HG02970 (cell line): ENCODE measurements around the gene PCDHA5.
"Not testable (repeated sequence)": the region's sequence is repeated elsewhere in the genome, so short reads cannot be mapped to it uniquely, and the experiment has no call there.

ENCODE experiments used
- ATAC-seq: cut with Tn5 transposase; IDR thresholded peaks from one replicate; pipeline ENCODE4 v1.9.1; 2021; ENCODE audit warnings: mild to moderate bottlenecking, moderate library complexity, moderate number of reproducible peaks; ENCODE audit not compliant: unreplicated experiment, low FRiP score

Gene PCDHA5

DNA sequence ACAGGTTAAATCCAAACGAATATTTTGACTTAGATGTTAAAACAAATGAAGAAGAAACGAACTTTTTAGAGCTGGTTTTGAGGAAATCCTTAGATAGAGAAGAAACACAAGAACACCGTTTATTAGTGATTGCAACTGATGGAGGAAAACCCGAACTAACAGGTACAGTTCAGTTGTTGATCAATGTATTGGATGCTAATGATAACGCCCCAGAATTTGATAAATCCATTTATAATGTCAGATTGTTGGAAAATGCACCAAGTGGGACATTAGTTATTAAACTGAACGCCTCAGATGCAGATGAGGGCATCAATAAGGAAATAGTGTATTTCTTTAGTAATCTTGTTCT lies 842 bp downstream of the PCDHA5 start:
- ATAC-seq = no peak

DNA sequence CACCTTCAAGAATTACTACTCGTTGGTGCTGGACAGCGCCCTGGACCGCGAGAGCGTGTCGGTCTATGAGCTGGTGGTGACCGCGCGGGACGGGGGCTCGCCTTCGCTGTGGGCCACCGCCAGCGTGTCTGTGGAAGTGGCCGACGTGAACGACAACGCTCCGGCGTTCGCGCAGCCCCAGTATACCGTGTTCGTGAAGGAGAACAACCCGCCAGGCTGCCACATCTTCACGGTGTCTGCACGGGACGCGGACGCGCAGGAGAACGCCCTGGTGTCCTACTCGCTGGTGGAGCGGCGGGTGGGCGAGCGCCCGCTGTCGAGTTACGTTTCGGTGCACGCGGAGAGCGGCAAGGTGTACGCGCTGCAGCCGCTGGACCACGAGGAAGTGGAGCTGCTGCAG lies 1.6 kb downstream of the PCDHA5 start:
- ATAC-seq = not testable (repeated sequence)

DNA sequence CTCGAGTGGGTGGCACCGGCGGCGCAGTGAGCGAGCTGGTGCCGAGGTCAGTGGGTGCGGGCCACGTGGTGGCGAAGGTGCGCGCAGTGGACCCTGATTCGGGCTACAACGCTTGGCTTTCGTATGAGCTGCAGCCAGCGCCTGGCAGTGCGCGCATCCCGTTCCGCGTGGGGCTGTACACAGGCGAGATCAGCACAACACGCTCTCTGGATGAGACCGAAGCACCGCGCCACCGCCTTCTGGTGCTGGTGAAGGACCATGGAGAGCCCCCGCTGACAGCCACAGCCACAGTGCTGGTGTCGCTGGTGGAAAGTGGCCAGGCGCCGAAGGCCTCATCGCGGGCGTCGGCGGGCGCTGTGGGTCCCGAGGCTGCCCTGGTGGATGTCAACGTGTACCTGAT lies 2.1 kb downstream of the PCDHA5 start:
- no peak for ATAC-seq

DNA sequence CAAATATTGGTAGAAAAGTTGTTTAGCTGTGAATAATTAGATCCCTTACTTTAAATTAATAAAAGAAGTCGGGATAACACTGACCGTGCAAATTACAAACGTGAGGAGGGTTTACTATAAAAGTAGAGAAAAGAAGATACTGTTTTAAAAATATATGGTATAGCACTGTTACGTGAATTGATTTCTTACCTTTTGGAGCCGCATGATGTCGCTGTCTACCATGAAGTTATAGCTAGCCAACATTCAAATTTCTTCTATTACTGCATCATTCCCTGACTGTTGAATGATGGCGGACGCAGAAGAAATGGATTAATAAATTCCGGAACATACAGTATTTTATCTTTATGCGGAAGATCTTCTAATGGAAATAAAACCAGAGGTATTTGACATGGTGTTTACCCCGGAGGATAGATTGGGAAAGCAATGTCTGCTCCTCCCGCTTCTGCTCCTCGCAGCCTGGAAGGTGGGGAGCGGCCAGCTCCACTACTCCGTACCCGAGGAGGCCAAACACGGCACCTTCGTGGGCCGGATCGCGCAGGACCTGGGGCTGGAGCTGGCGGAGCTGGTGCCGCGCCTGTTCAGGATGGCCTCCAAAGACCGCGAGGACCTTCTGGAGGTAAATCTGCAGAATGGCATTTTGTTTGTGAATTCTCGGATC lies 6.4 kb downstream of the PCDHA5 start, which contains the start of gene PCDHA6:
Gene PCDHA6, plus strand, starts transcription at position 257 of the 658 bp plus-strand sequence. Its CDS starts 132 bp downstream, at position 389.
- no peak for ATAC-seq

DNA sequence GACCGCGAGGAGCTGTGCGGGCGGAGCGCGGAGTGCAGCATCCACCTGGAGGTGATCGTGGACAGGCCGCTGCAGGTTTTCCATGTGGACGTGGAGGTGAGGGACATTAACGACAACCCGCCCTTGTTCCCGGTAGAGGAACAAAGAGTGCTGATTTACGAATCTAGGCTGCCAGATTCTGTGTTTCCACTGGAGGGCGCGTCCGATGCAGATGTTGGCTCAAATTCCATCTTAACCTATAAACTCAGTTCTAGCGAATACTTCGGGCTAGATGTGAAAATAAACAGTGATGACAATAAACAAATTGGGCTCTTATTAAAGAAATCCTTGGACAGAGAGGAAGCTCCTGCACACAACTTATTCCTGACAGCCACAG lies 6.9 kb downstream of the PCDHA5 start:
- ATAC-seq = no peak

DNA sequence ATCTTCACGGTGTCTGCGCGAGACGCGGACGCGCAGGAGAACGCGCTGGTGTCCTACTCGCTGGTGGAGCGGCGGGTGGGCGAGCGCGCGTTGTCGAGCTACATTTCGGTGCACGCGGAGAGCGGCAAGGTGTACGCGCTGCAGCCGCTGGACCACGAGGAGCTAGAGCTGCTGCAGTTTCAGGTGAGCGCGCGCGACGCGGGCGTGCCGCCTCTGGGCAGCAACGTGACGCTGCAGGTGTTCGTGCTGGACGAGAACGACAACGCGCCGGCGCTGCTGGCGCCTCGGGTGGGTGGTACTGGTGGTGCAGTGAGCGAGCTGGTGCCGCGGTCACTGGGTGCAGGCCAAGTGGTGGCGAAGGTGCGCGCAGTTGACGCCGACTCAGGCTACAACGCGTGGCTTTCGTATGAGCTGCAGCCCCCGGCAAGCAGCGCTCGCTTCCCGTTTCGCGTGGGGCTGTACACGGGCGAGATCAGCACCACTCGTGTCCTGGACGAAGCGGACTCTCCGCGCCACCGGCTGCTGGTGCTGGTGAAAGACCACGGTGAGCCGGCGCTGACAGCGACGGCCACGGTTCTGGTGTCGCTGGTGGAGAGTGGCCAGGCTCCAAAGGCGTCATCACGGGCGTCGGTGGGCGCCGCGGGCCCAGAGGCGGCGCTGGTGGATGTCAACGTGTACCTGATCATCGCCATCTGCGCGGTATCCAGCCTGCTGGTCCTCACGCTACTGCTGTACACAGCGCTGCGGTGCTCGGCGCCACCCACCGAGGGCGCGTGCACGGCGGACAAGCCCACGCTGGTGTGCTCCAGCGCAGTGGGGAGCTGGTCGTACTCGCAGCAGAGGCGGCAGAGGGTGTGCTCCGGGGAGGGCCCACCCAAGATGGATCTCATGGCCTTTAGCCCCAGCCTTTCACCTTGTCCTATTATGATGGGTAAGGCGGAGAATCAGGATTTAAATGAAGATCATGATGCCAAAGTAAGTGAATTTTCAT lies 8.4 kb downstream of the PCDHA5 start:
- ATAC-seq = not testable (repeated sequence)

DNA sequence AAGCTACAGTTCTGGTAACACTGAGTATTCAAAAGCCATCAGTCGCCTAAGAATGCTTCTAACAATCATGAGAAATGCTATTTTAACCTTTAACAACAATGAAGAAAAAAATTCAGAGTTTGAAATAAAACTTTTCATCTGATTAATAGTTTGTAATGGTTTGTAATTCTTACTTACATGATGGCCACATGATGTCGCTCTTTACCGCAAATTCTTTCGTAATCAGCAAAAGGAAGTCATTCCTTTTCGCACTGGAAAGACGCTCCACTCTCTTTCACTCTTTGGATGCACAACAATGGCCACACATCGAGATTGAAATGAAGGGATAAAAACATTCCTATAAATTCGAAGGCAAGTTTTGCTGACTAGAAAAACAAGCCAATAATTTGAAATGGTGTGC lies 12.6 kb downstream of the PCDHA5 start, which contains the start of gene PCDHA7:
Gene PCDHA7, plus strand, starts transcription at position 277 of the 400 bp plus-strand sequence. Its CDS starts 115 bp downstream, at position 392.
- no peak for ATAC-seq

DNA sequence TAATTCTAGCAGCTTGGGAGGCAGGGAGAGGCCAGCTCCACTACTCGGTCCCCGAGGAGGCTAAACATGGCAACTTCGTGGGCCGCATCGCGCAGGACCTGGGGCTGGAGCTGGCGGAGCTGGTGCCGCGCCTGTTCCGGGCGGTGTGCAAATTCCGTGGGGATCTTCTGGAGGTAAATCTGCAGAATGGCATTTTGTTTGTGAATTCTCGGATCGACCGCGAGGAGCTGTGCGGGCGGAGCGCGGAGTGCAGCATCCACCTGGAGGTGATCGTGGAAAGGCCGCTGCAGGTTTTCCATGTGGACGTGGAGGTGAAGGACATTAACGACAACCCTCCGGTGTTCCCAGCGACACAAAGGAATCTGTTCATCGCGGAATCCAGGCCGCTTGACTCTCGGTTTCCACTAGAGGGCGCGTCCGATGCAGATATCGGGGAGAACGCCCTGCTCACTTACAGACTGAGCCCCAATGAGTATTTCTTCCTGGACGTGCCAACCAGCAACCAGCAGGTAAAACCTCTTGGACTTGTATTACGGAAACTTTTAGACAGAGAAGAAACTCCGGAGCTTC lies 13.1 kb downstream of the PCDHA5 start:
- ATAC-seq = not testable (repeated sequence)

DNA sequence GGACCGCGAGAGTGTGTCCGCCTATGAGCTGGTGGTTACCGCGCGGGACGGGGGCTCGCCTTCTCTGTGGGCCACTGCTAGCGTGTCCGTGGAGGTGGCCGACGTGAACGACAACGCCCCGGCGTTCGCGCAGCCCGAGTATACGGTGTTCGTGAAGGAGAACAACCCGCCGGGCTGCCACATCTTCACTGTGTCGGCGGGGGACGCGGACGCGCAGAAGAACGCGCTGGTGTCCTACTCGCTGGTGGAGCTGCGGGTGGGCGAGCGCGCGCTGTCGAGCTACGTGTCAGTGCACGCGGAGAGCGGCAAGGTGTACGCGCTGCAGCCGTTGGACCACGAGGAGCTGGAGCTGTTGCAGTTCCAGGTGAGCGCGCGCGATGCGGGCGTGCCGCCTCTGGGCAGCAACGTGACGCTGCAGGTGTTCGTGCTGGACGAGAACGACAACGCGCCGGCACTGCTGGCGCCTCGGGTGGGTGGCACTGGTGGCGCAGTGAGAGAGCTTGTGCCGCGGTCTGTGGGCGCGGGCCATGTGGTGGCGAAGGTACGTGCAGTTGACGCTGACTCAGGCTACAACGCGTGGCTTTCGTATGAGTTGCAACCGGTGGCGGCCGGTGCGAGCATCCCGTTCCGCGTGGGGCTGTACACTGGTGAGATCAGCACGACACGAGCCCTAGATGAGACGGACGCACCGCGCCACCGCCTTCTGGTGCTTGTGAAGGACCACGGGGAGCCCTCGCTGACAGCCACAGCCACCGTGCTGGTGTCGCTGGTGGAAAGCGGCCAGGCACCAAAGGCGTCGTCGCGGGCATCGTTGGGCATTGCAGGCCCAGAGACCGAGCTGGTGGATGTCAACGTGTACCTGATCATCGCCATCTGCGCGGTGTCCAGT lies 14.5 kb downstream of the PCDHA5 start:
- no peak for ATAC-seq

DNA sequence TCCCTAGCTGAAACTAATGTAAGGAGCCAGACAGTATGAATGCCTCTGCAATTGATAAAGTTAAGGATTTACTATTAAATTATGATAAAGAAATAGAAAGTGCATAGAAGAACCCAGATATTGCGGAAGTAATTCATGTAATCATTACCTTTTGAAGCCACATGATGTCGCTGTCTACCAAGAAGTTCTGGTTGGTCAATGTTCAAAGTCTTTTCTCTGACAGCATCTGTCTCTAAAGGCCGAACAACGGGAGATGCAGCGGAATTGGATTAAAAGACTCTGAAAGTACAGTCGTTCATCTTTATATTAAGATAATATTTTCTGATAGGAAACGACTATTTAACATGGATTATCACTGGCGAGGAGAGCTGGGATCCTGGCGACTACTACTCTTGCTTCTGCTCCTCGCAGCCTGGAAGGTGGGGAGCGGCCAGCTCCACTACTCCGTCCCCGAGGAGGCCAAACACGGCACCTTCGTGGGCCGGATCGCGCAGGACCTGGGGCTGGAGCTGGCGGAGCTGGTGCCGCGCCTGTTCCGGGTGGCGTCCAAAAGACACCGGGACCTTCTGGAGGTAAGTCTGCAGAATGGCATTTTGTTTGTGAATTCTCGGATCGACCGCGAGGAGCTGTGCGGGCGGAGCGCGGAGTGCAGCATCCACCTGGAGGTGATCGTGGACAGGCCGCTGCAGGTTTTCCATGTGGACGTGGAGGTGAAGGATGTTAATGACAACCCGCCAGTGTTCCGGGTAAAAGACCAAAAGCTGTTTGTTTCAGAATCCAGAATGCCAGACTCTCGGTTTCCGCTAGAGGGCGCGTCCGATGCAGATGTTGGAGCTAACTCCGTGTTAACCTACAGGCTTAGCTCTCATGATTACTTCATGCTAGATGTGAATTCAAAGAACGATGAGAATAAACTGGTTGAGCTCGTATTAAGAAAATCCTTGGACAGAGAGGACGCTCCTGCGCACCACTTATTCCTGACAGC lies 19.9 kb downstream of the PCDHA5 start, which contains the start of gene PCDHA8:
Gene PCDHA8, plus strand, starts transcription at position 210 of the 985 bp plus-strand sequence. Its CDS starts 135 bp downstream, at position 345.
- no peak for ATAC-seq

DNA sequence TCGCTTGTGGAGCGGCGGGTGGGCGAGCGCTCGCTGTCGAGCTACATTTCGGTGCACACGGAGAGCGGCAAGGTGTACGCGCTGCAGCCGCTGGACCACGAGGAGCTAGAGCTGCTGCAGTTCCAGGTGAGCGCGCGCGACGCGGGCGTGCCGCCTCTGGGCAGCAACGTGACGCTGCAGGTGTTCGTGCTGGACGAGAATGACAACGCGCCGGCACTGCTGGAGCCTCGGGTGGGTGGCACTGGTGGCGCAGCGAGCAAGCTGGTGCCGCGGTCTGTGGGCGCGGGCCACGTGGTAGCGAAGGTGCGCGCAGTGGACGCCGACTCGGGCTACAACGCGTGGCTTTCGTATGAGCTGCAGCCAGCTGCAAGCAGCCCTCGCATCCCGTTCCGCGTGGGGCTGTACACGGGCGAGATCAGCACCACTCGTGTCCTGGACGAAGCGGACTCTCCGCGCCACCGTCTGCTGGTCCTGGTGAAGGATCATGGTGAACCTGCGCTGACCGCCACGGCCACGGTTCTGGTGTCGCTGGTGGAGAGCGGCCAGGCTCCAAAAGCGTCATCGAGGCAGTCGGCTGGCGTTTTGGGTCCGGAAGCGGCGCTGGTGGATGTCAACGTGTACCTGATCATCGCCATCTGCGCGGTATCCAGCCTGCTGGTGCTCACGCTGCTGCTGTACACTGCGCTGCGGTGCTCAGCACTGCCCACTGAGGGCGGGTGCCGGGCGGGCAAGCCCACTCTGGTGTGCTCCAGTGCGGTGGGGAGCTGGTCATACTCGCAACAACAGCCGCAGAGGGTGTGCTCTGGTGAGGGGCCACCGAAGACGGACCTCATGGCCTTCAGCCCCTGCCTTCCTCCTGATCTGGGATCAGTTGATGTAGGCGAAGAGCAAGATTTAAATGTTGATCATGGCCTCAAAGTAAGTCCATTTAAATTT lies 21.7 kb downstream of the PCDHA5 start:
- no peak for ATAC-seq

DNA sequence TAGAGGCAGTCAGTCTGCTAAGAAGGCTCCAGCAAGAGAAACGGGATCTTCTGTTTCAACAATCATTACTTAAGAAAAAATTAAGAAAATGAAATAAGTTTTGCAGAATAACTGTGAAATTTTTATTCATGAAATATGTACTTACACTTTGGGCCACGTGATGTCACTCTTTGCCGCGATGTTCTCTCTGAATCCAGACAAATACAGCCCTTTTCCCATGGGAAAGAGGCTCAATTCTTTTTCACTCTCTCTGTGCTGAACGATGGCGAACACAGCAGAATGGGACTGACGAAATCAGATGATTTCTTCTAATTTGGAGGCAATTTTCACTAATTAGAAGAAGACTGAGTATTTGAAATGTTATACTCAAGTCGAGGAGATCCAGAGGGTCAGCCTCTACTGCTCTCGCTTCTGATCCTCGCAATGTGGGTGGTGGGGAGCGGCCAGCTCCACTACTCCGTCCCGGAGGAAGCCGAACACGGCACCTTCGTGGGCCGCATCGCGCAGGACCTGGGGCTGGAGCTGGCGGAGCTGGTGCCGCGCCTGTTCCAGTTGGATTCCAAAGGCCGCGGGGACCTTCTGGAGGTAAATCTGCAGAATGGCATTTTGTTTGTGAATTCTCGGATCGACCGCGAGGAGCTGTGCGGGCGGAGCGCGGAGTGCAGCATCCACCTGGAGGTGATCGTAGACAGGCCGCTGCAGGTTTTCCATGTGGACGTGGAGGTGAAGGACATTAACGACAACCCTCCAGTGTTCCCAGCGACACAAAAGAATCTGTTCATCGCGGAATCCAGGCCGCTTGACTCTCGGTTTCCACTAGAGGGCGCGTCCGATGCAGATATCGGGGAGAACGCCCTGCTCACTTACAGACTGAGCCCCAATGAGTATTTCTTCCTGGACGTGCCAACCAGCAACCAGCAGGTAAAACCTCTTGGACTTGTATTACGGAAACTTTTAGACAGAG lies 27.0 kb downstream of the PCDHA5 start, which contains the start of gene PCDHA9:
Gene PCDHA9, plus strand, starts transcription at position 244 of the 964 bp plus-strand sequence. Its CDS starts 114 bp downstream, at position 358.
- not testable (repeated sequence) for ATAC-seq

DNA sequence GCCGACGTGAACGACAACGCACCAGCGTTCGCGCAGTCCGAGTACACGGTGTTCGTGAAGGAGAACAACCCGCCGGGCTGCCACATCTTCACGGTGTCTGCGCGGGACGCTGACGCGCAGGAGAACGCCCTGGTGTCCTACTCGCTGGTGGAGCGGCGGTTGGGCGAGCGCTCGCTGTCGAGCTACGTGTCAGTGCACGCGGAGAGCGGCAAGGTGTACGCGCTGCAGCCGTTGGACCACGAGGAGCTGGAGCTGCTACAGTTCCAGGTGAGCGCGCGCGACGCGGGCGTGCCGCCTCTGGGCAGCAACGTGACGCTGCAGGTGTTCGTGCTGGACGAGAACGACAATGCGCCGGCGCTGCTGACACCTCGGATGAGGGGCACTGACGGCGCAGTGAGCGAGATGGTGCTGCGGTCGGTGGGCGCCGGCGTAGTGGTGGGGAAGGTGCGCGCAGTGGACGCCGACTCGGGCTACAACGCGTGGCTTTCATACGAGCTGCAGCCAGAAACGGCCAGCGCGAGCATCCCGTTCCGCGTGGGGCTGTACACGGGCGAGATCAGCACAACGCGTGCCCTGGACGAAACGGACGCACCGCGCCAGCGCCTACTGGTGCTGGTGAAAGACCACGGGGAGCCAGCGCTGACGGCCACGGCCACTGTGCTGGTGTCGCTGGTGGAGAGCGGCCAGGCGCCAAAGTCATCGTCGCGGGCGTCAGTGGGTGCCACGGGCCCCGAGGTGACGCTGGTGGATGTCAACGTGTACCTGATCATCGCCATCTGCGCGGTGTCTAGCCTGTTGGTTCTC lies 28.6 kb downstream of the PCDHA5 start:
- not testable (repeated sequence) for ATAC-seq

DNA sequence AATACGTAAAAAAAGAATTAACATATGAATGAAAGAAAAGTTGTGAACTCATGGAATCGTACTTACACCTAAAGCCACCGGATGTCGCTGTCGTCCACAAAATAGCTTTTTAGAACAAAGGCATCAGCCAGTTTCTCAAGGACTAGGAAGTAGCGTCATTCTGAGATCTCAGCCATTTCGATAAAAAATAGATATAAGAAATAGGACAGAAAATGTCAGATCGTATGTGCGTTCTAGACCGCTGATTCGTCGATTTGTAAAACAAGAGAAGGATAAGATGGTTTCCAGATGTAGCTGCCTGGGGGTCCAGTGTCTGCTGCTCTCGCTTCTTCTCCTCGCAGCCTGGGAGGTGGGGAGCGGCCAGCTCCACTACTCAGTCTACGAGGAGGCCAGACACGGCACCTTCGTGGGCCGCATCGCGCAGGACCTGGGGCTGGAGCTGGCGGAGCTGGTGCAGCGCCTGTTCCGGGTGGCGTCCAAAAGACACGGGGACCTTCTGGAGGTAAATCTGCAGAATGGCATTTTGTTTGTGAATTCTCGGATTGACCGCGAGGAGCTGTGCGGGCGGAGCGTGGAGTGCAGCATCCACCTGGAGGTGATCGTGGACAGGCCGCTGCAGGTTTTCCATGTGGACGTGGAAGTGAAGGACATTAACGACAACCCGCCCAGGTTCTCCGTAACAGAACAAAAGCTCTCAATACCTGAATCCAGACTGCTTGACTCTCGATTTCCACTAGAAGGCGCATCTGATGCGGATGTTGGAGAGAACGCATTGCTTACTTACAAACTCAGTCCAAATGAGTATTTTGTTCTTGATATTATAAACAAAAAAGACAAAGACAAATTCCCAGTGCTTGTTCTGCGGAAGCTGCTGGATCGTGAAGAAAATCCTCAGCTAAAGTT lies 34.6 kb downstream of the PCDHA5 start, which contains the start of gene PCDHA10:
Gene PCDHA10, plus strand, starts transcription at position 126 of the 903 bp plus-strand sequence. Its CDS starts 152 bp downstream, at position 278.
- no peak for ATAC-seq
